Measurements from ENCODE around the gene DCTPP1.

DNA sequence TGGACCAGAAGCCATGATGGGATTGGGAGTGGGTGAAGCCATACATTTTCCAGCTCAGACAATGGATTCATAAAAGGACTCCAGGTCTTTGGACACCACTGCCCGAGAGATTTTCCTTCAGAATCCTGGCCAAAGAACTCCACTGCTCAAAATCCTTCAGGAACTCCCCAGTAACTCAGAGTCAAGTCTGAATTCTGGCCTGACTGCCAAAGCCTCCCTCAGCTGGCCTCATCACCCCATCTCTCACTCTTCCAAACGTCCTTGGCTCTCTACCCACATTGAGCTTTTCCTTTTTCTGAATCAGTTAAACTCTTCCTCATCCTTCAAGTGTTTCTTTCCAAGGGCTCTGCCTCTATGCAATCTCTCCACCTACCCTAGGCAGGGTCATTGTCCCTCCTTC lies 46.3 kb downstream of the DCTPP1 start:
- TF ChIP-seq, protein P1, sequence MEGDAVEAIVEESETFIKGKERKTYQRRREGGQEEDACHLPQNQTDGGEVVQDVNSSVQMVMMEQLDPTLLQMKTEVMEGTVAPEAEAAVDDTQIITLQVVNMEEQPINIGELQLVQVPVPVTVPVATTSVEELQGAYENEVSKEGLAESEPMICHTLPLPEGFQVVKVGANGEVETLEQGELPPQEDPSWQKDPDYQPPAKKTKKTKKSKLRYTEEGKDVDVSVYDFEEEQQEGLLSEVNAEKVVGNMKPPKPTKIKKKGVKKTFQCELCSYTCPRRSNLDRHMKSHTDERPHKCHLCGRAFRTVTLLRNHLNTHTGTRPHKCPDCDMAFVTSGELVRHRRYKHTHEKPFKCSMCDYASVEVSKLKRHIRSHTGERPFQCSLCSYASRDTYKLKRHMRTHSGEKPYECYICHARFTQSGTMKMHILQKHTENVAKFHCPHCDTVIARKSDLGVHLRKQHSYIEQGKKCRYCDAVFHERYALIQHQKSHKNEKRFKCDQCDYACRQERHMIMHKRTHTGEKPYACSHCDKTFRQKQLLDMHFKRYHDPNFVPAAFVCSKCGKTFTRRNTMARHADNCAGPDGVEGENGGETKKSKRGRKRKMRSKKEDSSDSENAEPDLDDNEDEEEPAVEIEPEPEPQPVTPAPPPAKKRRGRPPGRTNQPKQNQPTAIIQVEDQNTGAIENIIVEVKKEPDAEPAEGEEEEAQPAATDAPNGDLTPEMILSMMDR (IDR thresholded peaks at IDR 0.05), result no peak
- TF ChIP-seq POLR2A (IDR thresholded peaks at IDR 0.05), result no peak
